Measurements from ENCODE around the gene NADK2.

Gene NADK2

DNA sequence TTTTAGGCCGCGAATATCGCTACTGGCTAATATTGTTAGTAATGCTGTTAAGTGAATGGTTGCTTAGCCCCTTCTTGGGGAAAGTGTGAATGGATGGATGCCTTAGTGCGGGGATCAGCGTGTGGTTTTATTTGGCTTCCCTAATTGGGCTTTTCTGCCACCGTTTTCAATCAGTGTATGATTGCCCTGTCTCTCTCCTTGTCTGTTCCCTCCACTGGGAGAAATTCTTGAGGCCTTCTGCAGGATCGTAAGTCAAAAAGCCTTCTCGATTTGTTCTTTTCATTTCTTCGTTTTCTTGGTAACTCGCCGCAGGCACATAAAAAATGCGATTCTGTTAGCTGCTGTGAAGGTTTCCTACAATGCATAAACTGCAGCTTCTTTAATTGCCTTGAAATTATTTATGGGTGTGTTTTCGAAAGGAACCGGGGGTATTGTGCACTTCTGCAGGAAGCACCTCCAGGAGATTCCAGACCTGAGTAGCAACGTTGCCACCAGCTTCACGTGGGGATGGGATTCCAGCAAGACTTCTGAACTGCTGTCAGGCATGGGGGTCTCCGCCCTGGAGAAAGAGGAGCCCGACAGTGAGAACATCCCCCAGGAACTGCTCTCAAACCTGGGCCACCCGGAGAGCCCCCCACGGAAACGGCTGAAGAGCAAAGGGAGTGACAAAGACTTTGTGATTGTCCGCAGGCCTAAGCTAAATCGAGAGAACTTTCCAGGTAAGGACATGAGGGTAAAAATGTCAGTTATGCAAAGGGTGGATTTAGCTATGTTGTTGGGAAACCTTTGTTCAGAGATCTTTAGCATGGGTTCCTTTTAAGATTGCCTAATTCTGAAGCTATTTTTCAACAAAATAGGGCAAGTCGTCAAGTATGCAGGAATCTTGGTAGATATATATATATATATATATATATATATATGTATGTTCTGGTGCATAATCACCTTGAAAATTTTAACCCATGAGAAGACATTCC, 89.1 kb downstream of the NADK2 start:
- Histone ChIP-seq H3K9me3 (no peaks in the 10 kb centered on the region), H3K27me3 (no peaks in the 10 kb centered on the region), H3K27ac (peak overlapping the region; percentile 85), H3K4me3 (ENCODE audit: low read depth in 1 of 2, low read length in 1 of 2) (peak overlapping the region; percentile 93 to 99), H3K4me1 (ENCODE audit: control insufficient read depth in 1 of 2, insufficient read depth in 1 of 2, low read depth in 1 of 2, low read length in 1 of 2) (peaks cover 25 to 30% of the 10 kb centered on the region in 2 experiments), H3K36me3 (no peaks in the 10 kb centered on the region)
- TF ChIP-seq, protein P1, sequence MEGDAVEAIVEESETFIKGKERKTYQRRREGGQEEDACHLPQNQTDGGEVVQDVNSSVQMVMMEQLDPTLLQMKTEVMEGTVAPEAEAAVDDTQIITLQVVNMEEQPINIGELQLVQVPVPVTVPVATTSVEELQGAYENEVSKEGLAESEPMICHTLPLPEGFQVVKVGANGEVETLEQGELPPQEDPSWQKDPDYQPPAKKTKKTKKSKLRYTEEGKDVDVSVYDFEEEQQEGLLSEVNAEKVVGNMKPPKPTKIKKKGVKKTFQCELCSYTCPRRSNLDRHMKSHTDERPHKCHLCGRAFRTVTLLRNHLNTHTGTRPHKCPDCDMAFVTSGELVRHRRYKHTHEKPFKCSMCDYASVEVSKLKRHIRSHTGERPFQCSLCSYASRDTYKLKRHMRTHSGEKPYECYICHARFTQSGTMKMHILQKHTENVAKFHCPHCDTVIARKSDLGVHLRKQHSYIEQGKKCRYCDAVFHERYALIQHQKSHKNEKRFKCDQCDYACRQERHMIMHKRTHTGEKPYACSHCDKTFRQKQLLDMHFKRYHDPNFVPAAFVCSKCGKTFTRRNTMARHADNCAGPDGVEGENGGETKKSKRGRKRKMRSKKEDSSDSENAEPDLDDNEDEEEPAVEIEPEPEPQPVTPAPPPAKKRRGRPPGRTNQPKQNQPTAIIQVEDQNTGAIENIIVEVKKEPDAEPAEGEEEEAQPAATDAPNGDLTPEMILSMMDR (IDR thresholded peaks at IDR 0.05): no peak

DNA sequence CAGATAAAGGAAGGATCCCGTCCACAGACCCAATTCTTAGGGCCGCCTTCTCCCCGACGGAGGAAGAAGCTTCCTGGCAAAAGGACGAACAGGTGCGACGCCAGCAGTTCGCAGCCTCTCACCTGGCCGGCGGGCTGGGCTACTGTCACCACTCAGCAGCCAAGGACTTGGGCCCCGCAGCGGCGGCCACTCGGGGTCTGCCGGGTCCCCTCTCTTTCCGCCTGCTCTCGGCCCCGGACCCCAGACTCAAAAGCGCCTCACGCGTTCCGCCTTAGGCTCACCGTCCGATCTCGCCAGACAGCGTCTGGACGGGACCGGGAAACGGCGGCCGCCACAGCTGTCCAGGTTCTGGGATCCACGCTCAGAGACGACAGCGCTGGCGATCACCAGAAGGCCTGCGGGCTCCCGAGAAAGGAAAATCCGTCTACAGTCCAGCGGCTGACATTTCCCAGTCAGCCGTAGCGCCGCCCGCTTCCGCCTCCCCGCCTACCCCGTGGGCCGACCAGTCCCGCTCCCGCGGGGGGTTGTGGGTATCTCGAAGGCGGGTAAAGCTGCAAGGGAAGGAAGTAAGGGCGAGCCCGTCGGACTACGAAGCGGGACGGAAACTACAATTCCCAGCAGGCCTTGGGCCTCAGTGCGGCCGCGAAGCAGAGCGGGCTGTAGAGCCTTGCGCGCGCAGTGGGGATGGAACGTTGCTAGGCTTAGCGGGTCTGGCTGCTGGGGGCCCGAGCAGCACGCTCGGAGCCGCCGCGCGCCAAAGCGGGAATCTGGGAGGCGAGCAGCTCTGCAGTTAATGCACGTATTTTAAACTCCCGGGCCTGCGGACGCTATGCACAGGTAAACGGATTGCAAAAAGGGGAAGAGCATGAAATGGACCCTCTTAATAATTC, 90.0 kb downstream of the NADK2 start, which contains the start of the genes LMBRD2 and SKP2:
Gene LMBRD2, minus strand, starts transcription at position 454 of the 890 bp plus-strand sequence. CDS start 8,538 bp downstream, outside the sequence.
Gene SKP2, plus strand, starts transcription at position 678 of the 890 bp plus-strand sequence. Its CDS starts 152 bp downstream, at position 830.
- peaks cover 22 to 25% of the 10 kb centered on the region in 2 experiments for H3K4me1 ChIP-seq (ENCODE audit: control insufficient read depth in 1 of 2, insufficient read depth in 1 of 2, low read depth in 1 of 2, low read length in 1 of 2)
- no peaks in the 10 kb centered on the region for H3K9me3 ChIP-seq
- H3K4me3 ChIP-seq (ENCODE audit: low read depth in 1 of 2, low read length in 1 of 2): peak within 1 kb of the TSS; percentile 93 to 99
- H3K27ac ChIP-seq: peak within 1 kb of the TSS; percentile 85
- TF ChIP-seq, protein P1 (IDR thresholded peaks at IDR 0.05): peak; percentile 46
- H3K36me3 ChIP-seq: no peaks in the 10 kb centered on the region
- H3K27me3 ChIP-seq: no peaks in the 10 kb centered on the region

DNA sequence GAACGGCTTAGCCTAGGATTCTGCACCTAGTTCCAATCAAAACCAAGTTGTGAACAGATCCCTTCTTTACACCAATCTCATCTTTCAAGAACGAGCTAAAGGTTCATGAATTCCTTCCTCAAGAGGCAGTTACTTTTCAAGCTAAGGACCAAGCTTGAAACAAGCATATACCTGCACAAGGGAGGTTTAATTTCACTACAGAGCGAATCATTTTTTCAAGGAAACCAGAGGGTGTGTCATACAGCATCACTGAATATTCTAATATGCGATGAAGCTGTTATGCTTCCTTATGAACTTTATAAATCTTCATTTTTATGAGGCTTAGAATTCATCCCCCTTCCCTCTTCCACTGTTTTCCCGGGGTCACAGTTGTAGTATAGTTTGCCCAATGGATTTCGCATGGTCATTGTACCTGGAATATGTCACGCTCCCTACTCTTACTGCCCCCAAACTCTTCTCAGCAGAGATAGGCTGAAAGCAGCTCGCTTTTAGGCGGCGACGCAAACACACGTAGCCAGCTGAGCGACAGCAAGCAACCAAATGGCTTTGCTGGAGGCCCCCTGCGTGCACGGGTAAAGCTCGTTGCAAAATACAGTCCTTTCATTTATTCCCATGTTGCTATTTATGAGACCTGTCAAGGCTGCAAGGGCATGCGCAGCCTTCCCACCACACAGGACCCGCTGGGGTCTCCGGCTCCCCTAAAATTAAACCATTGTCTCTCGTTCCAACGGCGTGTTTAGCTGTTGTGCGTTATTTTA, 90.9 kb downstream of the NADK2 start:
- TF ChIP-seq, protein P1 (IDR thresholded peaks at IDR 0.05): no peak
- H3K4me3 ChIP-seq (ENCODE audit: low read depth in 1 of 2, low read length in 1 of 2): peak overlapping the region; percentile 93 to 99
- no peaks in the 10 kb centered on the region for H3K27me3 ChIP-seq
- peaks cover 22 to 25% of the 10 kb centered on the region in 2 experiments for H3K4me1 ChIP-seq (ENCODE audit: control insufficient read depth in 1 of 2, insufficient read depth in 1 of 2, low read depth in 1 of 2, low read length in 1 of 2)
- H3K36me3 ChIP-seq: no peaks in the 10 kb centered on the region
- H3K27ac ChIP-seq: peak overlapping the region; percentile 85
- H3K9me3 ChIP-seq: no peaks in the 10 kb centered on the region

DNA sequence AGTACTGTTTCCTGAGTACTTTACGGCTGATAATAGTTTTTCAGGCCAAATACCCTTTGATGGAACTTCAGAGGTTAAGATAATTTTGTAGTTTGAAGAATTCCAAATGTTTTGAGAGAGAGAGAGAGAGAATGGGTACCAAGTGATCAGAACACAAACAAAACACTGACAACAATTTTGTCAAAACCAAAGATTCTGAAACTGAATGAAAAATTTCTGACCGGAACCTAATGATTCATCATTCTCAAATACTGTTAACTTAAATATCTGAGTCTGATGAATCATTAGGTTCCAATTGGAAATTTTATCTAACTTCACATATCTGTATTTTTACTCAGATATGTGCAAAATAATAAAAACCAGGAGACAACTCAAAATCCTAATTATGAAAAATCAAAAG, 94.0 kb downstream of the NADK2 start:
- H3K4me1 ChIP-seq (ENCODE audit: control insufficient read depth in 1 of 2, insufficient read depth in 1 of 2, low read depth in 1 of 2, low read length in 1 of 2): peaks cover 19 to 22% of the 10 kb centered on the region in 2 experiments
- H3K27me3 ChIP-seq: no peaks in the 10 kb centered on the region
- no peaks in the 10 kb centered on the region for H3K36me3 ChIP-seq
- H3K9me3 ChIP-seq: no peaks in the 10 kb centered on the region
- no peak overlapping the region for H3K27ac ChIP-seq
- no peak overlapping the region for H3K4me3 ChIP-seq (ENCODE audit: low read depth in 1 of 2, low read length in 1 of 2)
- TF ChIP-seq, protein P1 (IDR thresholded peaks at IDR 0.05): no peak

- peaks cover 11 to 12% of the 10 kb centered on the region in 2 experiments for H3K4me1 ChIP-seq (ENCODE audit: control insufficient read depth in 1 of 2, insufficient read depth in 1 of 2, low read depth in 1 of 2, low read length in 1 of 2)
- no peak overlapping the region for H3K27ac ChIP-seq
- H3K4me3 ChIP-seq (ENCODE audit: low read depth in 1 of 2, low read length in 1 of 2): no peak overlapping the region
- H3K9me3 ChIP-seq: no peaks in the 10 kb centered on the region
- peaks cover 4% of the 10 kb centered on the region for H3K36me3 ChIP-seq
- TF ChIP-seq, protein P1 (IDR thresholded peaks at IDR 0.05): no peak
- H3K27me3 ChIP-seq: no peaks in the 10 kb centered on the region
These were observed 95.3 kb downstream of the NADK2 start for GRCh38 chr5:36146390-36146789.
